Panc1 (cell line): ENCODE data around the gene ACER2. TPM values are rescaled to one million over a fixed set of nuclear protein-coding genes. Genes with fewer than 3 reads are reported as not detected.
A peak's percentile ranks its signal among the peaks of the same experiment; 100 is the strongest.

ENCODE experiments used
- ATAC-seq: fragments of 200-7000 bp; cut with Tn5 transposase; 2 replicates; pipeline ENCODE4 v1.9.1; 2020; ENCODE audit warnings: mild to moderate bottlenecking, moderate library complexity
- BruUV-seq: library from RNA; stranded (reverse); fragments of 400-500 nt; replicated peaks from 2 replicates; lab custom pipeline; 2021; lab: Mats Ljungman, UMichigan
- CTCF ChIA-PET: fragments of 300-600 bp; sonication (Branson Sonifier 250); formaldehyde crosslinking; loops from one replicate; lab custom pipeline; 2022; ENCODE audit warnings: antibody characterized with exemption; lab: Charles Lee
- POLR2A ChIA-PET: fragments of 300-600 bp; sonication (Branson Sonifier 250); formaldehyde crosslinking; loops from one replicate; lab custom pipeline; 2022; ENCODE audit warnings: antibody characterized with exemption; lab: Charles Lee
- DNase-seq: peaks from one replicate; pipeline ENCODE4 v3.0.0-alpha.2; 2010; ENCODE audit warnings: low read depth, low spot score
- H3K27ac ChIP-seq: 2 replicates; pipeline ENCODE4 v1.5.1; 2011; ENCODE audit warnings: mild to moderate bottlenecking, low read length, inconsistent platforms
- H3K27me3 ChIP-seq: fragments of 200-500 bp; sonication (Bioruptor generic); 2 replicates; pipeline ENCODE4 v1.6.0; 2014; ENCODE audit warnings: low read length, inconsistent platforms; ENCODE audit not compliant: control insufficient read depth, insufficient read depth
- H3K36me3 ChIP-seq: fragments of 200-500 bp; sonication (Bioruptor generic); 2 replicates; pipeline ENCODE4 v1.5.1; 2014; ENCODE audit warnings: inconsistent platforms, mild to moderate bottlenecking, low read length, moderate library complexity; ENCODE audit not compliant: control insufficient read depth, insufficient read depth
- H3K4me1 ChIP-seq: 2 replicates; pipeline ENCODE4 v1.5.1; 2011; ENCODE audit warnings: inconsistent platforms, mild to moderate bottlenecking, low read length, moderate library complexity; ENCODE audit not compliant: control insufficient read depth, insufficient read depth
- H3K4me3 ChIP-seq, 2 experiments: 2 replicates each; pipeline ENCODE4 v1.5.1; 2011 to 2012; ENCODE audit warnings: low read depth in 2 of 2, low read length in 2 of 2, mild to moderate bottlenecking in 2 of 2, inconsistent platforms in 1 of 2, moderate library complexity in 1 of 2
- H3K9me3 ChIP-seq: fragments of 200-500 bp; sonication (Bioruptor generic); 2 replicates; pipeline ENCODE4 v1.5.1; 2014; ENCODE audit warnings: low read depth, mild to moderate bottlenecking, inconsistent platforms, low read length, moderate library complexity; ENCODE audit not compliant: control insufficient read depth, insufficient read depth
- POLR2AphosphoS5 ChIP-seq: IDR thresholded peaks from 2 replicates; pipeline ENCODE4 v1.6.1; 2012; ENCODE audit warnings: mild to moderate bottlenecking, low read depth, low read length, moderate library complexity
- SIN3A ChIP-seq: IDR thresholded peaks from 2 replicates; pipeline ENCODE4 v1.6.1; 2012; ENCODE audit warnings: low read depth, mild to moderate bottlenecking, low read length, moderate library complexity, borderline replicate concordance; ENCODE audit not compliant: insufficient read depth
- TCF7L2 ChIP-seq: IDR thresholded peaks from 2 replicates; pipeline ENCODE4 v1.6.1; 2011; ENCODE audit warnings: mild to moderate bottlenecking, low read depth, low read length, inconsistent platforms
- in situ Hi-C: cut with HindIII; loops from 2 replicates; pipeline ENCODE4 v1.10.0; 2016; ENCODE audit warnings: low sequenced_read_pairs, low pct_unique_long_range_greater_than_20kb
- intact Hi-C: fragments of 100-400 bp; cut with micrococcal nuclease; formaldehyde crosslinking; loops from one replicate; pipeline ENCODE4 v1.10.0; 2022; ENCODE audit not compliant: unreplicated experiment
- total RNA-seq: library from RNA; stranded (reverse); gene quantifications from one replicate; pipeline ENCODE4 v1.2.1, GENCODE V29; 2021; ENCODE audit not compliant: unreplicated experiment
- TF ChIP-seq, protein P1 (sequence below): fragments of 450-650 bp; IDR thresholded peaks from 2 replicates; pipeline ENCODE4 v1.5.1; 2017; ENCODE audit warnings: mild to moderate bottlenecking
- TF ChIP-seq, protein P2 (sequence below), 2 experiments: IDR thresholded peaks; 2 replicates each; pipeline ENCODE4 v1.6.1; 2011 to 2012; ENCODE audit warnings: low read depth in 2 of 2, control low read depth in 1 of 2, low read length in 1 of 2, mild to moderate bottlenecking in 1 of 2, moderate library complexity in 1 of 2; ENCODE audit not compliant: insufficient read depth in 1 of 2

ACER2 gene
- total RNA-seq, 1 experiment from 2014 or later = 1.3 TPM

DNA sequence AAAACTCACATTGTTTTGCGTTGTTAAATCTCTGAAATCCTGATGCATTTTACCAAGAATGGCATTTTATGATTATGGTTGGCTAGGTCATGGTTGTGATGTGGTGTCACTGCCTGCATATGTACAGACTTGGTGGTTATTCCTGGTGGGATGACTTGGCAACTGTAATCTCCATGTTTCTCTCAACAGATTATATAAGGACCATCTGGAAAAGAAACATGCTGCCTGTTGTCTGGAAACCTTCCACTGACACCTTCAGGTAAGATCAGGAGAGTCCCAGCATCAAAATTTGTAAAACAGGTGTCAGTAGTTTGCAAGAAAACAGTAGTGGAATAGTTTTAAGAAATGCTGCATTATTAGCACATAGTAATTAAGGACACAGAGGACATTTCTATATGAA is 3.0 kb upstream of the ACER2 start:
- H3K4me1 ChIP-seq = no peaks in the 10 kb centered on the region
- intact Hi-C loops (no loop called here), in situ Hi-C loops (no loop called here)
- ChIA-PET CTCF (no interaction called here), POLR2A (no interaction called here)
- DNase-seq (no peak), ATAC-seq (no peak)
- H3K27ac ChIP-seq = no peak overlapping the region
- no peak overlapping the region for H3K4me3 ChIP-seq
- no peaks in the 10 kb centered on the region for H3K9me3 ChIP-seq
- H3K36me3 ChIP-seq = no peaks in the 10 kb centered on the region
- no peak for TF ChIP-seq SIN3A
- TF ChIP-seq TCF7L2 = no peak
- TF ChIP-seq, protein P1, sequence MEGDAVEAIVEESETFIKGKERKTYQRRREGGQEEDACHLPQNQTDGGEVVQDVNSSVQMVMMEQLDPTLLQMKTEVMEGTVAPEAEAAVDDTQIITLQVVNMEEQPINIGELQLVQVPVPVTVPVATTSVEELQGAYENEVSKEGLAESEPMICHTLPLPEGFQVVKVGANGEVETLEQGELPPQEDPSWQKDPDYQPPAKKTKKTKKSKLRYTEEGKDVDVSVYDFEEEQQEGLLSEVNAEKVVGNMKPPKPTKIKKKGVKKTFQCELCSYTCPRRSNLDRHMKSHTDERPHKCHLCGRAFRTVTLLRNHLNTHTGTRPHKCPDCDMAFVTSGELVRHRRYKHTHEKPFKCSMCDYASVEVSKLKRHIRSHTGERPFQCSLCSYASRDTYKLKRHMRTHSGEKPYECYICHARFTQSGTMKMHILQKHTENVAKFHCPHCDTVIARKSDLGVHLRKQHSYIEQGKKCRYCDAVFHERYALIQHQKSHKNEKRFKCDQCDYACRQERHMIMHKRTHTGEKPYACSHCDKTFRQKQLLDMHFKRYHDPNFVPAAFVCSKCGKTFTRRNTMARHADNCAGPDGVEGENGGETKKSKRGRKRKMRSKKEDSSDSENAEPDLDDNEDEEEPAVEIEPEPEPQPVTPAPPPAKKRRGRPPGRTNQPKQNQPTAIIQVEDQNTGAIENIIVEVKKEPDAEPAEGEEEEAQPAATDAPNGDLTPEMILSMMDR = no peak
- TF ChIP-seq, protein P2, sequence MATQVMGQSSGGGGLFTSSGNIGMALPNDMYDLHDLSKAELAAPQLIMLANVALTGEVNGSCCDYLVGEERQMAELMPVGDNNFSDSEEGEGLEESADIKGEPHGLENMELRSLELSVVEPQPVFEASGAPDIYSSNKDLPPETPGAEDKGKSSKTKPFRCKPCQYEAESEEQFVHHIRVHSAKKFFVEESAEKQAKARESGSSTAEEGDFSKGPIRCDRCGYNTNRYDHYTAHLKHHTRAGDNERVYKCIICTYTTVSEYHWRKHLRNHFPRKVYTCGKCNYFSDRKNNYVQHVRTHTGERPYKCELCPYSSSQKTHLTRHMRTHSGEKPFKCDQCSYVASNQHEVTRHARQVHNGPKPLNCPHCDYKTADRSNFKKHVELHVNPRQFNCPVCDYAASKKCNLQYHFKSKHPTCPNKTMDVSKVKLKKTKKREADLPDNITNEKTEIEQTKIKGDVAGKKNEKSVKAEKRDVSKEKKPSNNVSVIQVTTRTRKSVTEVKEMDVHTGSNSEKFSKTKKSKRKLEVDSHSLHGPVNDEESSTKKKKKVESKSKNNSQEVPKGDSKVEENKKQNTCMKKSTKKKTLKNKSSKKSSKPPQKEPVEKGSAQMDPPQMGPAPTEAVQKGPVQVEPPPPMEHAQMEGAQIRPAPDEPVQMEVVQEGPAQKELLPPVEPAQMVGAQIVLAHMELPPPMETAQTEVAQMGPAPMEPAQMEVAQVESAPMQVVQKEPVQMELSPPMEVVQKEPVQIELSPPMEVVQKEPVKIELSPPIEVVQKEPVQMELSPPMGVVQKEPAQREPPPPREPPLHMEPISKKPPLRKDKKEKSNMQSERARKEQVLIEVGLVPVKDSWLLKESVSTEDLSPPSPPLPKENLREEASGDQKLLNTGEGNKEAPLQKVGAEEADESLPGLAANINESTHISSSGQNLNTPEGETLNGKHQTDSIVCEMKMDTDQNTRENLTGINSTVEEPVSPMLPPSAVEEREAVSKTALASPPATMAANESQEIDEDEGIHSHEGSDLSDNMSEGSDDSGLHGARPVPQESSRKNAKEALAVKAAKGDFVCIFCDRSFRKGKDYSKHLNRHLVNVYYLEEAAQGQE (IDR thresholded peaks at IDR 0.05; ENCODE audit: insufficient read depth in 1 of 2, low read depth in 2 of 2, low read length in 1 of 2) = no peak
- no peak for TF ChIP-seq POLR2AphosphoS5
- no peaks in the 10 kb centered on the region for H3K27me3 ChIP-seq
- no TSS peak for BruUV-seq

DNA sequence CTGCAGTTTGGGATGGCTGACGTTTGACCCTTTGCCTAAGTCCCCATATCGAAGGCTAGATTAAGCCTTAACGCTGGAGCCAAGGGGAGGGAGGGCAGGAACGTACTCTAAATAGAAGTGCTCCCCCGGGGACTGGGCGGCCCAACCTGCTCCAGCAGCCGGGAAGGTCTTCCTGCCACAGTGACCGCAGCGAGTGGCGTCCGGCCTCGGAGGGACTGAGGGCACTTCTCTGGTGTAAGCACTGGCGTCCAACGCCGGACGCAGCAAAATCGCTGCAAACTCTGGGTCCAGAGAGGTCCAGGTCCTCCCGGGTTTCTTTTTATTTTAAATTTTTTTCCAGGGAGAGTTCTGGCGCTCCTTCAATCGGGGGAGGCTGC is 505 bp upstream of the ACER2 start:
- POLR2A ChIA-PET = no interaction called here
- peak overlapping the region; percentile 60 to 64 for H3K4me3 ChIP-seq
- DNase-seq = no peak
- no TSS peak for BruUV-seq
- no peaks in the 10 kb centered on the region for H3K4me1 ChIP-seq
- in situ Hi-C loops = no loop called here
- CTCF ChIA-PET = no interaction called here
- H3K27me3 ChIP-seq = no peaks in the 10 kb centered on the region
- TF ChIP-seq, protein P2 (IDR thresholded peaks at IDR 0.05; ENCODE audit: insufficient read depth in 1 of 2, low read depth in 2 of 2, low read length in 1 of 2) = no peak
- TF ChIP-seq SIN3A = no peak
- TF ChIP-seq, protein P1 = no peak
- TF ChIP-seq TCF7L2 = no peak
- no peak for TF ChIP-seq POLR2AphosphoS5
- H3K27ac ChIP-seq = no peak overlapping the region
- no peaks in the 10 kb centered on the region for H3K36me3 ChIP-seq
- H3K9me3 ChIP-seq = no peaks in the 10 kb centered on the region
- ATAC-seq = peak; percentile 58
- intact Hi-C loops = no loop called here
